Measurements from ENCODE around the gene OR14I1.

DNA sequence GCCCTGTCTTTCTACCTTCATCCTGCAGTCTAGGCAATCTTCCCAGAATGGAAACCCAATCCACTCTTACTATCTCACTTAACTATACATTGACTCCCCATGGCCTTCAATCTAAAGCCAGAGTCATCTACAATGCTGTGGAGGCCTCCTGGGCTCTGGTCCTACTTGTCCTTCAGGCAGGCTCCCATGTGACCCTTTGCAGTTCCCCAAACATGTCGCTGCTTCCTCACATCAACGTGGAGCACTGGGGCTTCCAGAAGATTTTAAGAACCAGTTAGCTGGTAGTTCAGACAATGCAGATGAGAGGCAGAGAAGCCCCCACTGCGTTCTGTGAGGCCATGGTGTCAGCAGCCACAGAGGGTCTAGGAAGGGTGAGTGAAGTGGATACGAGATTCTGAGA lies 34.4 kb upstream of the OR14I1 start:
- TF ChIP-seq, protein P1, sequence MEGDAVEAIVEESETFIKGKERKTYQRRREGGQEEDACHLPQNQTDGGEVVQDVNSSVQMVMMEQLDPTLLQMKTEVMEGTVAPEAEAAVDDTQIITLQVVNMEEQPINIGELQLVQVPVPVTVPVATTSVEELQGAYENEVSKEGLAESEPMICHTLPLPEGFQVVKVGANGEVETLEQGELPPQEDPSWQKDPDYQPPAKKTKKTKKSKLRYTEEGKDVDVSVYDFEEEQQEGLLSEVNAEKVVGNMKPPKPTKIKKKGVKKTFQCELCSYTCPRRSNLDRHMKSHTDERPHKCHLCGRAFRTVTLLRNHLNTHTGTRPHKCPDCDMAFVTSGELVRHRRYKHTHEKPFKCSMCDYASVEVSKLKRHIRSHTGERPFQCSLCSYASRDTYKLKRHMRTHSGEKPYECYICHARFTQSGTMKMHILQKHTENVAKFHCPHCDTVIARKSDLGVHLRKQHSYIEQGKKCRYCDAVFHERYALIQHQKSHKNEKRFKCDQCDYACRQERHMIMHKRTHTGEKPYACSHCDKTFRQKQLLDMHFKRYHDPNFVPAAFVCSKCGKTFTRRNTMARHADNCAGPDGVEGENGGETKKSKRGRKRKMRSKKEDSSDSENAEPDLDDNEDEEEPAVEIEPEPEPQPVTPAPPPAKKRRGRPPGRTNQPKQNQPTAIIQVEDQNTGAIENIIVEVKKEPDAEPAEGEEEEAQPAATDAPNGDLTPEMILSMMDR (IDR thresholded peaks at IDR 0.05; ENCODE audit: low read depth, low read length, missing input control), result no peak
- no peak for TF ChIP-seq HNF4A (conservative IDR thresholded peaks at IDR 0.05)
